Measurements from ENCODE around the gene STXBP6. TPM values are rescaled to one million over a fixed set of nuclear protein-coding genes. Genes with fewer than 3 reads are reported as not detected.
"Not testable (repeated sequence)": the region's sequence is repeated elsewhere in the genome, so short reads cannot be mapped to it uniquely, and the experiment has no call there.

Gene STXBP6
- total RNA-seq, 1 donor from 2014 or later = 27.4 TPM

GRCh38 chr14:24838945-24839616 is 210.9 kb downstream of the STXBP6 start:
- Histone ChIP-seq H3K27me3 (no peaks in the 10 kb centered on the region), H3K4me3 (no peak overlapping the region), H3K4me1 (no peaks in the 10 kb centered on the region), H3K27ac (no peak overlapping the region), H3K36me3 (no peaks in the 10 kb centered on the region), H3K9me3 (no peaks in the 10 kb centered on the region)
- intact Hi-C loops (cut with DNase I) = no loop called here
- DNase-seq (no peak), ATAC-seq (no peak)
- TF ChIP-seq CTCF (IDR thresholded peaks at IDR 0.05) = no peak

- TF ChIP-seq CTCF (IDR thresholded peaks at IDR 0.05) = no peak
- DNase-seq (no peak), ATAC-seq (no peak)
- Histone ChIP-seq H3K4me3 (no peak overlapping the region), H3K9me3 (no peaks in the 10 kb centered on the region), H3K4me1 (no peaks in the 10 kb centered on the region), H3K27me3 (no peaks in the 10 kb centered on the region), H3K27ac (no peak overlapping the region), H3K36me3 (no peaks in the 10 kb centered on the region)
- intact Hi-C loops (cut with DNase I) = no loop called here
These were observed 212.5 kb downstream of the STXBP6 start for GRCh38 chr14:24837280-24838046.

- DNase-seq; H3K27ac ChIP-seq; H3K27me3 ChIP-seq; ATAC-seq; intact Hi-C loops (cut with DNase I); H3K36me3 ChIP-seq; H3K4me3 ChIP-seq; H3K9me3 ChIP-seq; H3K4me1 ChIP-seq: not testable (repeated sequence)
These were observed 213.6 kb downstream of the STXBP6 start for GRCh38 chr14:24836324-24836723.

- intact Hi-C loops (cut with DNase I) = no loop called here
- no peak for DNase-seq
- Histone ChIP-seq H3K4me1 (no peaks in the 10 kb centered on the region), H3K27ac (no peak overlapping the region), H3K27me3 (no peaks in the 10 kb centered on the region), H3K36me3 (no peaks in the 10 kb centered on the region), H3K4me3 (no peak overlapping the region), H3K9me3 (no peaks in the 10 kb centered on the region)
- no peak for ATAC-seq
- no peak for TF ChIP-seq CTCF (IDR thresholded peaks at IDR 0.05)
These were observed 215.0 kb downstream of the STXBP6 start for GRCh38 chr14:24834956-24835355.

- Histone ChIP-seq H3K27ac (no peak overlapping the region), H3K27me3 (no peaks in the 10 kb centered on the region), H3K9me3 (no peaks in the 10 kb centered on the region), H3K4me1 (no peaks in the 10 kb centered on the region), H3K4me3 (no peak overlapping the region), H3K36me3 (no peaks in the 10 kb centered on the region)
- no peak for DNase-seq
- ATAC-seq = no peak
- intact Hi-C loops (cut with DNase I) = no loop called here
- no peak for TF ChIP-seq CTCF (IDR thresholded peaks at IDR 0.05)
These were observed 216.6 kb downstream of the STXBP6 start for GRCh38 chr14:24833385-24833784.

- H3K4me3 ChIP-seq = no peak overlapping the region
- H3K4me1 ChIP-seq = no peaks in the 10 kb centered on the region
- H3K27ac ChIP-seq = no peak overlapping the region
- H3K27me3 ChIP-seq = no peaks in the 10 kb centered on the region
- H3K36me3 ChIP-seq = no peaks in the 10 kb centered on the region
- DNase-seq = no peak
- no peaks in the 10 kb centered on the region for H3K9me3 ChIP-seq
- no peak for ATAC-seq
- TF ChIP-seq CTCF (IDR thresholded peaks at IDR 0.05) = no peak
- intact Hi-C loops (cut with DNase I) = no loop called here
These were observed 218.3 kb downstream of the STXBP6 start for GRCh38 chr14:24831677-24832076.
